ENCODE data around the gene C22orf31. TPM values are rescaled to one million over a fixed set of nuclear protein-coding genes. Genes with fewer than 3 reads are reported as not detected.

C22orf31 gene
- total RNA-seq, 1 experiment from 2014 or later: not detected

GRCh38 chr22:29070490-29070889, 8.9 kb upstream of the C22orf31 start:
- BruUV-seq (replicated peaks): no TSS peak
- Histone ChIP-seq H3K27ac (ENCODE audit: low read length) (no peak overlapping the region), H3K27me3 (ENCODE audit: control insufficient read depth, insufficient read depth, low read length) (no peaks in the 10 kb centered on the region), H3K4me1 (ENCODE audit: control insufficient read depth, insufficient read depth, low read length) (no peaks in the 10 kb centered on the region), H3K9me3 (ENCODE audit: control insufficient read depth, insufficient read depth, low read depth, low read length) (no peaks in the 10 kb centered on the region), H3K4me3 (ENCODE audit: low read depth in 2 of 2, low read length in 2 of 2) (no peak overlapping the region), H3K36me3 (ENCODE audit: control insufficient read depth, insufficient read depth, low read length) (peaks cover 4% of the 10 kb centered on the region; the same call in 1 of the 2 replicates)
- DNase-seq (ENCODE audit: low read depth, low spot score): no peak
- no peak for ATAC-seq
- POLR2A ChIA-PET: no interaction called here
- in situ Hi-C loops (cut with HindIII; ENCODE audit: low pct_unique_long_range_greater_than_20kb, low sequenced_read_pairs): no loop called here
- TF ChIP-seq SIN3A (IDR thresholded peaks at IDR 0.05; ENCODE audit: borderline replicate concordance, insufficient read depth, low read depth, low read length) (no peak), POLR2AphosphoS5 (IDR thresholded peaks at IDR 0.05; ENCODE audit: low read depth, low read length) (no peak), TCF7L2 (IDR thresholded peaks at IDR 0.05; ENCODE audit: low read depth, low read length) (no peak), CTCF (IDR thresholded peaks at IDR 0.05) (no peak), REST (IDR thresholded peaks at IDR 0.05; ENCODE audit: insufficient read depth in 1 of 2, low read depth in 2 of 2, low read length in 1 of 2) (no peak)
- intact Hi-C loops (cut with micrococcal nuclease; ENCODE audit: unreplicated experiment): no loop called here
- CTCF ChIA-PET: no interaction called here

GRCh38 chr22:29069463-29069862, 7.8 kb upstream of the C22orf31 start:
- TF ChIP-seq POLR2AphosphoS5 (IDR thresholded peaks at IDR 0.05; ENCODE audit: low read depth, low read length): no peak
- TF ChIP-seq TCF7L2 (IDR thresholded peaks at IDR 0.05; ENCODE audit: low read depth, low read length): no peak
- TF ChIP-seq REST (IDR thresholded peaks at IDR 0.05; ENCODE audit: insufficient read depth in 1 of 2, low read depth in 2 of 2, low read length in 1 of 2): no peak
- TF ChIP-seq SIN3A (IDR thresholded peaks at IDR 0.05; ENCODE audit: borderline replicate concordance, insufficient read depth, low read depth, low read length): no peak
- TF ChIP-seq CTCF (IDR thresholded peaks at IDR 0.05): no peak
- no peaks in the 10 kb centered on the region for H3K4me1 ChIP-seq (ENCODE audit: control insufficient read depth, insufficient read depth, low read length)
- in situ Hi-C loops (cut with HindIII; ENCODE audit: low pct_unique_long_range_greater_than_20kb, low sequenced_read_pairs): no loop called here
- no peak overlapping the region for H3K27ac ChIP-seq (ENCODE audit: low read length)
- no peaks in the 10 kb centered on the region for H3K27me3 ChIP-seq (ENCODE audit: control insufficient read depth, insufficient read depth, low read length)
- intact Hi-C loops (cut with micrococcal nuclease; ENCODE audit: unreplicated experiment): no loop called here
- no peak overlapping the region for H3K4me3 ChIP-seq (ENCODE audit: low read depth in 2 of 2, low read length in 2 of 2)
- CTCF ChIA-PET: no interaction called here
- DNase-seq (ENCODE audit: low read depth, low spot score): no peak
- peaks cover 4% of the 10 kb centered on the region; the same call in 1 of the 2 replicates for H3K36me3 ChIP-seq (ENCODE audit: control insufficient read depth, insufficient read depth, low read length)
- H3K9me3 ChIP-seq (ENCODE audit: control insufficient read depth, insufficient read depth, low read depth, low read length): no peaks in the 10 kb centered on the region
- ATAC-seq: no peak
- POLR2A ChIA-PET: no interaction called here
- no TSS peak for BruUV-seq (replicated peaks)

Measured in Panc1 (cell line).